Measurements from ENCODE around the gene DIAPH3. TPM values are rescaled to one million over a fixed set of nuclear protein-coding genes. Genes with fewer than 3 reads are reported as not detected.

DIAPH3 gene
- total and polyA plus RNA-seq, 10 donors: 0.07 to 4.1 (median 1.4) TPM

DNA sequence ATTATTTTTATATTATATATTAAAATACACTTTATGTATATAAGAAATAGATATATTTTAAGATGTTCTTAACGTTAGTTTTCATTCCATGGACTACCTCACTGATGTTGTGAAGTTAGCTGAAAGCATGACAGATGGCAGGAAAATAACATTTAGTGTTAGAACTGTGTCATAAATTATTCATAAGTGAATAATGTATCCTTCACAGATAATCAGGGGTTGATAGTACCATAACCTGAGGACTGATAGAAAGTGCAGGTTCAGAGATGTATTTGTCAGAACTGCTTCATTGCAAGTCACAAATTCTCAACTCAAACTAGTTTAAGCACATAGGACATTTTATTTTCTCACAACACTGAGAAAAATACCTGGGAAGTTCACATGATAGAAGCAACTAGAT lies 14.6 kb upstream of the DIAPH3 start:
- Histone ChIP-seq H3K36me3 (no peaks in the 10 kb centered on the region), H3K4me1 (no peaks in the 10 kb centered on the region)

DNA sequence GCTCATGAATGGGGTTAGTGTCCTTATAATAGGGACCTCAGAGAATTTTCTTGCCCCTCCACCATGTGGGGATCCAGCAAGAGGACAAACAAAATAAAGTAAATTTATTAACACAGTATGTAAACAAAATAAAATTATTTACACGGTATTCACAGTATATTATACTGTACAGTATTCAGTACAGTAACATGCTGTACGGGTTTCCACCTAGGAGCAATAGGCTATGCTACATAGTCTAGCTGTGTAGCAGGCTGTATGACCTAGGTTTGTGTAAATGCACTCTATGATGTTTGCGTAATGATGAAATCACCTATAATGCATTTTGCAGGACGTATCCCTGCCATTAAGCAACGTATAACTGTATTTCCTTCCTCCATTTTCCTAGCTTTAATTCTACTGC lies 11.8 kb upstream of the DIAPH3 start:
- DNase-seq: no peak
- Histone ChIP-seq H3K27me3 (replicated peaks in 1 of 7) (no peaks in the 10 kb centered on the region), H3K9me3 (no peaks in the 10 kb centered on the region), H3K36me3 (no peaks in the 10 kb centered on the region), H3K4me1 (no peaks in the 10 kb centered on the region), H3K4me3 (no peak overlapping the region), H3K27ac (no peak overlapping the region)
- intact Hi-C loops (cut with DNase I; ENCODE audit: low total_unique reads): no loop called here
- 70 to 83% (median 79%) methylated on average over 5 of the region's 5 CpGs for WGBS, 5 donors
- TF ChIP-seq, protein P1, sequence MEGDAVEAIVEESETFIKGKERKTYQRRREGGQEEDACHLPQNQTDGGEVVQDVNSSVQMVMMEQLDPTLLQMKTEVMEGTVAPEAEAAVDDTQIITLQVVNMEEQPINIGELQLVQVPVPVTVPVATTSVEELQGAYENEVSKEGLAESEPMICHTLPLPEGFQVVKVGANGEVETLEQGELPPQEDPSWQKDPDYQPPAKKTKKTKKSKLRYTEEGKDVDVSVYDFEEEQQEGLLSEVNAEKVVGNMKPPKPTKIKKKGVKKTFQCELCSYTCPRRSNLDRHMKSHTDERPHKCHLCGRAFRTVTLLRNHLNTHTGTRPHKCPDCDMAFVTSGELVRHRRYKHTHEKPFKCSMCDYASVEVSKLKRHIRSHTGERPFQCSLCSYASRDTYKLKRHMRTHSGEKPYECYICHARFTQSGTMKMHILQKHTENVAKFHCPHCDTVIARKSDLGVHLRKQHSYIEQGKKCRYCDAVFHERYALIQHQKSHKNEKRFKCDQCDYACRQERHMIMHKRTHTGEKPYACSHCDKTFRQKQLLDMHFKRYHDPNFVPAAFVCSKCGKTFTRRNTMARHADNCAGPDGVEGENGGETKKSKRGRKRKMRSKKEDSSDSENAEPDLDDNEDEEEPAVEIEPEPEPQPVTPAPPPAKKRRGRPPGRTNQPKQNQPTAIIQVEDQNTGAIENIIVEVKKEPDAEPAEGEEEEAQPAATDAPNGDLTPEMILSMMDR (IDR thresholded peaks at IDR 0.05 in 8 of 11, conservative IDR thresholded peaks at IDR 0.05 in 3 of 11): no peak

More for the DNA sequence above, 14.6 kb upstream of the DIAPH3 start:
- TF ChIP-seq POLR2A (IDR thresholded peaks at IDR 0.05): no peak
- TF ChIP-seq, protein P1 (IDR thresholded peaks at IDR 0.05 in 8 of 11, conservative IDR thresholded peaks at IDR 0.05 in 3 of 11): no peak
- no peak for TF ChIP-seq POLR2AphosphoS5 (IDR thresholded peaks at IDR 0.05)
- no peak for DNase-seq
- intact Hi-C loops (cut with DNase I; ENCODE audit: low total_unique reads): no loop called here
- Histone ChIP-seq H3K9me3 (no peaks in the 10 kb centered on the region), H3K27ac (no peak overlapping the region), H3K27me3 (replicated peaks in 1 of 7) (no peaks in the 10 kb centered on the region), H3K4me3 (no peak overlapping the region)
- WGBS, 5 donors: 87 to 98% (median 89%) methylated on average over 1 of the region's 1 CpG

- Histone ChIP-seq H3K4me1 (no peaks in the 10 kb centered on the region), H3K9me3 (no peaks in the 10 kb centered on the region), H3K36me3 (no peaks in the 10 kb centered on the region), H3K4me3 (no peak overlapping the region), H3K27me3 (replicated peaks in 1 of 7) (no peaks in the 10 kb centered on the region), H3K27ac (no peak overlapping the region)
- no peak for TF ChIP-seq POLR2A (IDR thresholded peaks at IDR 0.05)
- no peak for TF ChIP-seq POLR2AphosphoS5 (IDR thresholded peaks at IDR 0.05)
- TF ChIP-seq, protein P1 (IDR thresholded peaks at IDR 0.05 in 8 of 11, conservative IDR thresholded peaks at IDR 0.05 in 3 of 11): no peak
- DNase-seq: no peak
- intact Hi-C loops (cut with DNase I; ENCODE audit: low total_unique reads): no loop called here
- 81 to 91% (median 88%) methylated on average over 5 of the region's 5 CpGs for WGBS, 5 donors
These were observed 10.4 kb upstream of the DIAPH3 start for GRCh38 chr13:60174113-60174512.

DNA sequence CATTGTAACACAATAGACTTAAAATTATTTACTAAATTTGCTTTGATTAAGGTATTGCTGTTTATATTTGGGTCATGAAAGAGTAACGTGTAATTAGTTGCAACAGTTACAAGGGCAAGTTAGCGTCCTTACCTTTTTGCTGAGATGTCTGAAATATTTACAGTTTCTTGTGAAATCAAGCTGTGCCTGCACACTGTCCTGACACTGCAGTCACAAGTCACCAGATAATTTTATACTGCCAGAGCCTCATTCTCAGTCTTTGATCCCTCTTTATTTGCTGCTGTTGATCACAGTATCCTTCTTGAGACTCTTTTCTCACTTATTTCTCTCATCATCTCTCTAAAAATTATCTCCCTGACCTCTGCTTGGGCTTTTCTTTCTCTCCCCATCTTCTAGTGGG lies 8.4 kb upstream of the DIAPH3 start:
- Histone ChIP-seq H3K36me3 (no peaks in the 10 kb centered on the region), H3K9me3 (no peaks in the 10 kb centered on the region), H3K27me3 (replicated peaks in 1 of 7) (no peaks in the 10 kb centered on the region), H3K4me1 (no peaks in the 10 kb centered on the region), H3K4me3 (no peak overlapping the region), H3K27ac (no peak overlapping the region)
- 70 to 95% (median 87%) methylated on average over 2 of the region's 2 CpGs for WGBS, 5 donors
- DNase-seq: no peak
- intact Hi-C loops (cut with DNase I; ENCODE audit: low total_unique reads): no loop called here
- TF ChIP-seq, protein P1 (IDR thresholded peaks at IDR 0.05 in 8 of 11, conservative IDR thresholded peaks at IDR 0.05 in 3 of 11): no peak
- TF ChIP-seq POLR2A (IDR thresholded peaks at IDR 0.05): no peak

All from spleen (tissue), 11 donors.